GM12878 (cell line): Measurements from ENCODE around the gene EYS. TPM values are rescaled to one million over a fixed set of nuclear protein-coding genes. Genes with fewer than 3 reads are reported as not detected.

Experiments used
- ATF3 ChIP-seq: IDR thresholded peaks from 2 replicates; pipeline ENCODE4 v1.6.1; 2011; ENCODE audit warnings: low read depth, mild to moderate bottlenecking, low read length, moderate library complexity, borderline replicate concordance; ENCODE audit errors: extremely low read depth
- BMI1 ChIP-seq: fragments of 450-650 bp; IDR thresholded peaks from 2 replicates; pipeline ENCODE4 v1.6.1; 2016; ENCODE audit warnings: mild to moderate bottlenecking, moderate library complexity, borderline replicate concordance
- CBX5 ChIP-seq: sonication (generic); IDR thresholded peaks from 2 replicates; pipeline ENCODE4 v1.6.1; 2016; ENCODE audit warnings: low read depth, moderate library complexity, mild to moderate bottlenecking, inconsistent platforms
- CREB1 ChIP-seq: IDR thresholded peaks from 2 replicates; pipeline ENCODE4 v1.6.1; 2012; ENCODE audit warnings: low read depth, mild to moderate bottlenecking, inconsistent platforms
- E2F4 ChIP-seq: IDR thresholded peaks from 2 replicates; pipeline ENCODE4 v1.6.1; 2012; ENCODE audit warnings: low read depth, low read length, improper control_type of control experiment
- ELK1 ChIP-seq: IDR thresholded peaks from 2 replicates; pipeline ENCODE4 v1.6.1; 2012; ENCODE audit warnings: low read depth, low read length, improper control_type of control experiment
- EP300 ChIP-seq, 2 experiments: fragments of 150-350 bp in 1 of 2; IDR thresholded peaks; 2 replicates each; pipeline ENCODE4 v1.6.1; 2011 to 2012; ENCODE audit warnings: low read depth in 2 of 2, low read length in 2 of 2, borderline replicate concordance in 1 of 2, improper control_type of control experiment in 1 of 2, inconsistent platforms in 1 of 2; ENCODE audit not compliant: control insufficient read depth in 1 of 2
- FOXK2 ChIP-seq: fragments of 450-650 bp; IDR thresholded peaks from 2 replicates; pipeline ENCODE4 v1.6.1; 2017; ENCODE audit warnings: mild to moderate bottlenecking, moderate library complexity
- IKZF1 ChIP-seq: fragments of 450-650 bp; conservative IDR thresholded peaks from 2 replicates; pipeline ENCODE4 v1.6.1; 2017; ENCODE audit warnings: antibody characterized with exemption, mild to moderate bottlenecking
- MTA2 ChIP-seq: fragments of 450-650 bp; IDR thresholded peaks from 2 replicates; pipeline ENCODE4 v1.6.1; 2016; ENCODE audit warnings: low read depth, mild to moderate bottlenecking, moderate library complexity
- MYB ChIP-seq: fragments of 150-350 bp; IDR thresholded peaks from 2 replicates; pipeline ENCODE4 v1.6.1; 2014; ENCODE audit warnings: mild to moderate bottlenecking, low read depth, low read length, borderline replicate concordance
- NR2C1 ChIP-seq: fragments of 450-650 bp; IDR thresholded peaks from 2 replicates; pipeline ENCODE4 v1.6.1; 2017; ENCODE audit warnings: antibody characterized with exemption, mild to moderate bottlenecking, moderate library complexity
- NR2C2 ChIP-seq: IDR thresholded peaks from 2 replicates; pipeline ENCODE4 v1.6.1; 2011; ENCODE audit warnings: borderline replicate concordance, low read depth; ENCODE audit not compliant: control insufficient read depth, insufficient read length
- NRF1 ChIP-seq: conservative IDR thresholded peaks from 2 replicates; pipeline ENCODE4 v1.6.1; 2011; ENCODE audit warnings: mild to moderate bottlenecking, low read depth, low read length, improper control_type of control experiment
- PAX5 ChIP-seq: IDR thresholded peaks from 2 replicates; pipeline ENCODE4 v1.6.1; 2011; ENCODE audit warnings: low read depth, low read length, borderline replicate concordance
- USF1 ChIP-seq: IDR thresholded peaks from 2 replicates; pipeline ENCODE4 v1.6.1; 2011; ENCODE audit warnings: borderline replicate concordance, low read depth, mild to moderate bottlenecking, moderate library complexity, mixed read lengths, low read length; ENCODE audit not compliant: insufficient read depth; ENCODE audit errors: extremely low read length
- ZNF207 ChIP-seq: fragments of 450-650 bp; IDR thresholded peaks from 2 replicates; pipeline ENCODE4 v1.6.1; 2014; ENCODE audit warnings: antibody characterized with exemption, mild to moderate bottlenecking, borderline replicate concordance
- polyA plus RNA-seq, 11 experiments: library from polyadenylated mRNA; depleted of rRNA in 4 of 11; unstranded in 6 of 11; stranded (reverse) in 5 of 11; fragments of >200 nt; fragmentation: Nextera tagmentation in 4 of 11; fragmentation: Illumina TruSeq in 1 of 11; extraction: Ambion mirVana in 4 of 11; extraction: Trizol in 1 of 11; gene quantifications; 1 replicate in 1 of 11; 2 replicates in 10 of 11; pipeline versions ENCODE4 v1.2.1 to v1.2.3, GENCODE V29; 2011 to 2016; ENCODE audit warnings: inconsistent platforms in 2 of 11, missing spikeins in 2 of 11, low read depth in 1 of 11
- total RNA-seq, 4 experiments: library from RNA; depleted of rRNA in 3 of 4; stranded (reverse); fragments of >200 nt in 3 of 4; fragmentation: Illumina TruSeq in 1 of 4; extraction: Trizol in 1 of 4; gene quantifications; 2 replicates each; pipeline versions ENCODE4 v1.2.1 to v1.2.3, GENCODE V29; 2013 to 2021

Gene EYS
- total and polyA plus RNA-seq, 10 of the 15 experiments (the other 5 are each of a cell fraction or from before 2014, with no cell fraction given) = under 0.01 to 0.14 (median 0.02) TPM; not detected in 1

- TF ChIP-seq ELK1 (no peak), NR2C2 (no peak), EP300 (IDR thresholded peaks at IDR 0.05; ENCODE audit: borderline replicate concordance in 1 of 2, control insufficient read depth in 1 of 2, low read depth in 2 of 2, low read length in 2 of 2) (0 out of 4 replicates have a peak, but pooled peaks of 1 of the 2 experiments have one; percentile 37), NRF1 (no peak), MYB (no peak), E2F4 (no peak), ATF3 (no peak), MTA2 (peak; percentile 71), CBX5 (no peak), IKZF1 (no peak), PAX5 (no peak), FOXK2 (no peak), ZNF207 (no peak), BMI1 (no peak), NR2C1 (no peak), USF1 (no peak), CREB1 (0 out of 2 replicates have a peak, but pooled peaks have one; percentile 12)
Observed at GRCh38 chr6:64520050-64520449, 1187.0 kb downstream of the EYS start (continued).
